ENCODE data around the gene JCHAIN.
"Not testable (repeated sequence)": the region's sequence is repeated elsewhere in the genome, so short reads cannot be mapped to it uniquely, and the experiment has no call there.

Gene JCHAIN

DNA sequence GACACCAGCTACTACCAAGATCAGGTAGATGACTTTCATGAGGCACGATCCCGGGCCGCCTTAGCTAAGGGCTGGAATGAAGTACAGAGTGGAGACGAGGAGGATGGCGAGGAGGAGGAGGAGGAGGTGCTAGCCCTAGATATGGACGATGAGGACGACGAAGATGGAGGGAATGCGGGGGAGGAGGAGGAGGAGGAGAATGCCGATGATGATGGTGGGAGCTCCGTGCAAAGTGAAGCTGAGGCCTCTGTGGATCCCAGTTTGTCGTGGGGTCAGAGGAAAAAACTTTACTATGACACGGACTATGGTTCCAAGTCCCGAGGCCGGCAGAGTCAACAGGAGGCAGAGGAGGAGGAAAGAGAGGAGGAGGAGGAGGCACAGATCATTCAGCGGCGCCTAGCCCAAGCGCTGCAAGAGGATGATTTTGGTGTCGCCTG, 22.5 kb upstream of the JCHAIN start:
- no peak for DNase-seq (ENCODE audit: low read depth, low spot score)

DNA sequence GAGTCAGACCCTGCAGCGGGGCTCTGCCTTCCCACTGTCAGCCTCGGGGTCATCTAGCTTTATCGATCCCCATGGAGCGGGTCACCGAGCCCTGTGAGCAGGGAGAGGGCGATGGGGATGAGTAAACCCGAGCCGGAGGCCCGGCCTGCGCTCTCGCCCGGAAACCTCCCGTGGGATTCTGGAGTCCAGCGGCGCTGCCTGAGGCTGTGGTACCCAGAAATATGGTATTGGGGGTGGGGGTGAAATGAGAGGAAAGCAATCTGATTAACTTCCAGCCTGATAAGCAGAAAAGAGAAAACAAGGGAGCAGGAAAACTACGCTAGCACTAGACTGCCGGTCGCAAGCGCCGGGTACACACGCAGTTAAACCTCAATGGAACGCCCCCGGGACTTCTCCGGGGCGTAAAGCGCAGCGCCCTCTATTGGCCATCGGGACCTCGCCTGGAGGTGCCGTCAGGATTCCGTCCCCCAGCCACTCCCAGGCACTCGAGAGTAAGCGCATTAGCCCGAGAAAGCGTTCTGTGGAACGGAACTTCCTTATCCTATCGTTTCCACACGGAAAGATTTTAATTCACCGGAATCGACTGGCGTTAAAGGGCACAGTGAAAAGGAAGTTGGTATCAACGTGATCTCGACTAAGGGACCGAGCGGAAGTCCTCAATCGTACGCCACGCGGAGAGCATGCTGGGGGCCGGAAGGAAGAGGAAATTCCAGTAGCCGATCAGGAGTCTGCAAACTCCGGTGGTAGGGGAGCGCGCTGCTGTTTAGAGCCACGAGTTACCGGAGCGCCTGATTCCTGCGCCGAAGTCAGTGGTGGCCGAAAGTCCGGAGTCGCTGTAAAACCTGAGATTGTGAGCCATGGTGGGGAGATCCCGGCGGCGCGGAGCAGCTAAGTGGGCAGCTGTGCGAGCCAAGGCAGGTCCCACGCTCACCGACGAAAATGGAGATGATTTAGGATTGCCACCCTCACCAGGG, 21.8 kb upstream of the JCHAIN start, which contains the start of gene UTP3:
UTP3 (plus strand) TSS at position 712 of the 974 bp plus-strand sequence; CDS start at position 858, 146 bp downstream.
- DNase-seq (ENCODE audit: low read depth, low spot score) = peak; percentile 99

DNA sequence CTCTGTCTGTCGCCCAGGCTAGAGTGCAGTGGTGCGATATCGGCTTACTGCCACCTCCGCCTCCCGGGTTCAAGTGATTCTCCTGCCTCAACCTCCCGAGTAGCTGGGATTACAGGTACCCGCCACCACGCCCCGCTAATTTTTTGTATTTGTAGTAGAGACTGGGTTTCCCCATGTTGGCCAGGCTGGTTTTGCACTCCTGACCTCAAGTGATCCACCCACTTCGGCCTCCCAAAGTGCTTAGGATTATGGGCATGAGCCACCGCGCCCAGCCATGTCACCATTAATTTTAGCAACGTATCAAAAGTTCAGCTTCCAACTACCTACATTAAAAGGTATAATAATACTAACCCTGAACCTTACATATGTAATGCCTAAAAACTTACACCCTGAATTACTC, 21.1 kb upstream of the JCHAIN start:
- DNase-seq (ENCODE audit: low read depth, low spot score) = no peak

DNA sequence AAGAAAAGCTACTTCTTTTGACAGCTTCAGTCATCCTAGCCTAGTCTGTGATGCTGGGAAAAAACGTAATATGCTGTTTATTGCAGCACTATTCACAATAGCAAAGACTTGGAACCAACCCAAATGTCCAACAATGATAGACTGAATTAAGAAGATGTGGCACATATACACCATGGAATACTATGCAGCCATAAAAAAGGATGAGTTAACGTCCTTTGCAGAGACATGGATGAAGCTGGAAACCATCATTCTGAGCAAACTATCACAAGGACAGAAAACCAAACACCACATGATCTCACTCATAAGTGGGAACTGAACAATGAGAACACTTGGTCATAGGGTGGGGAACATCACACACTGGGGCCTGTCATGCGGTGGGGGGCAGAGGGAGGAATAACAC, 15.8 kb upstream of the JCHAIN start:
- DNase-seq (ENCODE audit: low read depth, low spot score) = not testable (repeated sequence)

DNA sequence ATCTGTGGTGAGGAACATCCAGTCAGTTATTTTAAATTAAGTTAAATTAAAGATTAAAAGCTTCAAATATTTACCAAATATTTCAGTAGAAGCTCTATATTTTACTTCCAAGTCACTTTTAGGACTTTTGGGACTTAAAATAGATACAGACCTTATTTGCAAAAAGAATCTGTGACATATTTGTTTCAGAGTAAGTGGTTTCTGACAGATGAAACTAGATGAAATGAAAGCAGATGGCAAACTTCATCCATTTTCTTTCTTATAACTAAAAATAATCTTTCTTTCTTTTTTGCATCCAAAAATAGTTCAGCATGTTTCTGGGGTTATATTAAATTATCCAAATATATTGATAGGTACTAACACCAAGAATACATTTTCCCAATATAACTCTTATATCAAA, 15.4 kb upstream of the JCHAIN start:
- no peak for DNase-seq (ENCODE audit: low read depth, low spot score)

DNA sequence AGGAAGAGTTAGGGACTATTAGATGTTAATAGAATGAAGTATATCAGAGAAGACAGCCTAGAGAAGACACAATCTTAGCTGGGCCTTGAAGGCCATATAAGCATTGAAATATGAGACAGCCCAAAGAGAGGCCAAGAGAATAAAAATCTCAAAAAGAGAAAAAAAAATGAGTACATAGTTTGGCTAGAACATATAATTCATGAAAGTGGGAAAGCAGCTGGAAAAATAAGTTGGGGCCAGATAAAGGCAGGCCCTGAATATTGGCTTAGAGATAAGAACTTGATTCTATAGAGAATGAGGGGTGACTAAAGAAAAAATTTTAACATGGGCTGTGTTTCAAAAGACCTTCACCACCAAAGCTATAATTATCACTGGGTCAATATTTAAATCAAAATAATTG, 14.6 kb upstream of the JCHAIN start:
- DNase-seq (ENCODE audit: low read depth, low spot score) = no peak

DNA sequence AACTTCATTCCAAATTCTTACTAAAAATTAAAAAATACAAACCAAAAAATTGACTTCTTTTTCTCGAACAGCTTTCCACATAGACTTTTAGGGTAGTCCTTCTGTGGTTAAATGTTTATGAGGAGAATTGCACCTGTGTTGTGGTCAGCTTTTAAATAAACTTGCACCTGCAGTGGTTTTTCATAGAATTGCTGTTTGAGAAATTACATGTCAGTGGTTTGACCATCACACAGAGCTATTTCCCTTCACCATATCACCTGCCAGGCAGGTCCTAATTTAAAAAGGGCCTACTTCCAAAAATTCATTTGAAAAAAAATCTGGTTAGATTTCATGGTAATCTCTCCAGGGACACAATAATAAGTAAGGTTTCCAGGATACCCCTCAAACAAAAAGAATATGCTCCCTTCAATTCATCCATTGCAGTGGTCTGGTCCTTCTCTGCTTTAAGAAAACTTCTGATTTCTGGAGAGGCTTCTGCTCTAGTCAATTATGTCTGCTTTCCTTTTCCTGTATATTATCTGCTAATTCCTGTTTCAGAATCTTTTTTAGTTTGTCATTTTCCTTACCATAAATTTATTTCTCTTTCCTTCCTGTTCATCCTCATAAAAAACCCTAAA, 12.2 kb upstream of the JCHAIN start:
- DNase-seq (ENCODE audit: low read depth, low spot score) = no peak

DNA sequence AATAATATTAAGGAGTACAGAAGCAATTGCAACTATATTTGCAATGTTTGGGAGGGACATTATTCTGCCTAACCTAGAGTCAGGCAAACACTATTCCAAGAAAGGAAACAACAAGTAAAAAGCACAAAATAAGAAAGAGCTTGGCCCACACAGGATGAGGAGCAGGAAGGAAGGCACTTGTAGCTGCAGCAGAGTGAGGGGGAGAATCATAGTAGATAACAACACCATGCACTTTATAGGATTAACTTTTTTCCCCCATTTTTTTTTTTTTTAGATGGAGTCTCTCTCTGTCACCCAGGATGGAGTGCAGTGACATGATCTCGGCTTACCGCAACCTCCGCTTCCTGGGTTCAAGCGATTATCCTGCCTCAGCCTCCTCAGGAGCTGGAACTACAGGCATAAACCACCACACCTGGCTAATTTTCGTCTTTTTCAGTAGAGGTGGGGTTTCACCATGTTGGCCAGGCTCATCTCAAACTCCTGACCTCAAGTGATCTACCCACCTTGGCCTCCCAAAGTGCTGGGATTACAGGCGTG, 10.3 kb upstream of the JCHAIN start:
- DNase-seq (ENCODE audit: low read depth, low spot score) = no peak

DNA sequence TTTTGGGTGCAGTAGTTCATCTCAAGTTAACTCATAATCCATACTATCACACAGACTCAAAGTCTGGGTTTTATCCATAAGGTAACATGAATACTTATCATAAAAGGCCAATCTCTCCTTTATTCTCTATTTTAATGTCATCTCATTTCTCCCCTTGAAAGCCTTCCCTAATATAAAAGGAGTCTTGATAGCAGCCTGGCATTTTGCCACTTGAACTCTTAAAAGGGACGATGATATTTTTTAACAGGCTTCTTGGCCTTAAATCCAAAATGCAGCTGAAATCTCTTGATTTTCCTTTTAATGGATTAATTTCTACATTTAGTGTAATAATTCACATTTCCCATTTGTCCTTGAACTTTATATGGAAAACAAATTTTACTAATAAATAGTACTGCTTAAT, 8.4 kb upstream of the JCHAIN start:
- no peak for DNase-seq (ENCODE audit: low read depth, low spot score)

DNA sequence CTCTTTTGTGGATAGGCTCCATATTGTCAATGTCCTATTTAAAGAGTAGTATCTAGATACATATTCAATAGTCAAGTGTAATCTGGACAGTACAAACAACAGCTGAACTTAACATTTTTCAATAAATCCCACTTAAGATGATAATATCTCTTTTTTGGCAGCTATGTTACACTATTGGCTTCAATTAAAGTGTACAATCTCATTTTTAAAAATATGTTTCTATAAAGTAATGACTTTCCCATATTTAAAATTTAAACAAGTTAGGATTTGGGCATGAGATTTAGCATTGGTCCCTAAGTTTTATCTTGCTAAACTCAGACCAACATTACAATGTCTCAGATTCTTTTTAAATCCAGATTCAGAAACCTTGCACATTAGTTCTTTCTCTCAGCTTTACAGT, 7.9 kb upstream of the JCHAIN start:
- no peak for DNase-seq (ENCODE audit: low read depth, low spot score)

DNA sequence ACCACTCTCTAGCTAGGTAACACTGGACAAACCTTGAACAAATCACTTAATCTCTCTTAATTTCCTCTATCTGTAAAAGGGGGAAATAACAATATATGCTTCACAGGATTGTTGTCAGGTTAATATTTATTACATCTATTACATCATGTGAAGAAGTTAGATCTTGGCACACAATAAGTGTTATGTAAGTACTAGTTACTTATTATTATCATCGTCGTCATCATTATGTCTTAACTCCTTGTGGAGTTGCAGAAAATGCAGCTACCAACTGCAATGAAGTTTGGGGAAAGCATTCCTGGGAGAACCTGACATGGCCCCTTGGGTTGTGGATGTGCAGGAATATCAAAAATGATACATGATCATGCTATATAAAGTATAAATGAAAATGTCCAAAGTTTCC, 4.8 kb upstream of the JCHAIN start:
- DNase-seq (ENCODE audit: low read depth, low spot score) = no peak

DNA sequence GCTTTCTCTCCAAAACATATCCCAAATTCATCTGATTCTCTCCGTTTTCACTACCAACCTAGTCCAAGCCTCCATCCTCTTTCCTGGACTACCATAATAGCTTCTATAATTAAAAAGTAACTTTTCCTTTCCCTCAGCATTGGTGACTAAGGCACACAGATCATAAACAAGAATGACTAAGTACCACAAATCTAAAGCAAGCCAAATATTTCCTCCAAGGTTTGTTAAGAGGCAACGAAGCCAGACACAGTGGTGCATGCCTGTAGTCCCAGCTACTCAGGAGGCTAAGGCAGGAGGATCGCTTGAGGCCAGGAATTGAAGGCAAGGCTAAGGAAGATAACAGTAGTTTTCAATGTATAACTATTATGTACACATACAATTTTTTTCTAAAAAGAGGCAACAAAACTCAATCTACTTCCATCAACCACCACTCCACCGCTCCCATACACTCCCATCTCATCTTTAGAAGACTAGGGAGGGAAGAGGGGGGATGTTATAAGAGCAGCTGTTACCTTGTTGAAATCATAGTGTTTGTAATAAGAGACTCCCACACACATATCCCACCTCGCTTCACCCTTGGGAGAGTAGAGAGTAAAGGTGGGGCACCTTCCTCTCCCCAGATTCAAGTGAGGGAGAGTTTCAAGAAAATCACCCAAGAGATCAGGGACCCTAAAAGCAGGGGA, 4.2 kb upstream of the JCHAIN start:
- peak; percentile 10 for DNase-seq (ENCODE audit: low read depth, low spot score)

DNA sequence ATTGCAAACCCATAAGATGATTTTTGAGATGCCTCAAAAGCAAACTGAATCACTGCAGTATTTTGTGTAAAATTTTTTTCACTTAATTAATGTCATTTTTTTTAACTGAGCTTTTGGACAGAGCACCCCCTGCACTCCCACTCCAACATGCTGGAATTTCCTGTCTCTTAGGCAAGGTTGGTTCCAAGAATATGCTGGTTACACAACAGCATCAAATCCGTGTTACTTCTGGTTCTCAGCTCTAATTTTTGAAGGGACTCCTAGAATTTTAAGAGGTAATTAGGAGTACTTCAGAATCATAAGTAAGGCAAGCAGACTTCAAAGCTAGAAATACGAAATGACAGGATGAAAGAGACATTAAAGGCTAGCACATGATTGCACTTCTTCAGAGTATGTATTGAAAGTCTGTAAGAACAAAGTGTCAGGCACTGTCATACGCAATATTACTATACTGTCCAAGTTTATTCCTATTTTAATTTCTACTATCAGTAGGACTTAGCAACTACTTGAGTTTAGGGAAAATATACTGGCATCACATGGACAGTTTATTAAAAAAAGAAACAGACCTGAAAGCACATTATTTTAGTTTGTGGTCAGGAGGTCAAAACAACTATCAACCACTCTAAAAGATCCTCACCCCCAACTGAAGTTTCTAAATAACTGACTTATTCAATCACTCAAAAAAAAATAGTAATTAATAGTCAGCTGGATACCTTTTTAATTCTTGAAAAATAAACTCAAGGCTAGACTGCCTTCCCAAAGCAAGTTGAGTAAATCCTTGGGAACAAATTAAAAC, 1.6 kb upstream of the JCHAIN start:
- DNase-seq (ENCODE audit: low read depth, low spot score) = no peak

DNA sequence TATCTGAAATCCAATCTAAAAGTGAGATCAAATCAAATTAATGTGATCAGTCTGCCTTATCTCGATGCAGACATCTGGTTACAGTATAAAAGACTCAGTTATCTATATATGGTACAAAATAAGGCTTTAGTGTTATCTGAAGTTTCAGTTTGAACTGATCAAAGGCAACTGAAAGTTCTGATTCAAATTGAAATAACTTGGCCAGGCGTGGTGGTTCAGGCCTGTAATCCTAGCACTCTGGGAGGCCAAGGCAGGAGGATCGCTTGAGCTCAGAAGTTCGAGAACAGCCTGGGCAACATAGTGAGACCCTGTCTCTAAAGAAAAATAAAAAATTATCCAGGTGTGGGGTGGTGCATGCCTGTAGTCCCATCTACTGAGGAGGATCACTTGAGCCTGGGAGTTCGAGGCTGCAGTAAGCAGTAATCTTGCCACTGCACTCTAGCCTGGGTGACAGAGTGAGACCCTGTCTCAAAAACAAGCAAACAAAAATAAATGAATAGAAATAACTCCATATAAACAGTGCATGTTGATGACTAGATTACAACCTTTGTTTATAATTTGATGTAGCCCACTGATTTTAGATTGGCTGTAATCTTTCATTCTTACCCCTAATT, 4.9 kb downstream of the JCHAIN start:
- DNase-seq (ENCODE audit: low read depth, low spot score) = not testable (repeated sequence)

DNA sequence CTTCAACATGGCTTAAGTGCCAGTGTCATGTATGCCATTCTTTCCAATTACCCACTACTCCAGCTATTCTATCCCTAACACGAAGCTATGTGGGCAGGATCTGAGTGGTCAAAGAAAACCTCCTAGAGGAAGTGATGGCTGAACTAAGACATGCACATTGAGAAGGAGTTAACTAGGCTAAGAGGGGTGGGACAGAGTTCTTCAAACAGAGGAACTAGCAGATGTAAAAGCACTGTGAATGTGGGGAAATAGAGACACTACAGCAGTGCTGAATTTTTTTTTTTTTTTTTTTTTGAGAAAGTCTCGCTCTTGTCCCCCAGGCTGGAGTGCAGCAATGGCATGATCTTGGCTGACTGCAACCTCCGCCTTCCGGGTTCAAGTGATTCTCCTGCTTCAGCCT, 6.2 kb downstream of the JCHAIN start:
- no peak for DNase-seq (ENCODE audit: low read depth, low spot score)

DNA sequence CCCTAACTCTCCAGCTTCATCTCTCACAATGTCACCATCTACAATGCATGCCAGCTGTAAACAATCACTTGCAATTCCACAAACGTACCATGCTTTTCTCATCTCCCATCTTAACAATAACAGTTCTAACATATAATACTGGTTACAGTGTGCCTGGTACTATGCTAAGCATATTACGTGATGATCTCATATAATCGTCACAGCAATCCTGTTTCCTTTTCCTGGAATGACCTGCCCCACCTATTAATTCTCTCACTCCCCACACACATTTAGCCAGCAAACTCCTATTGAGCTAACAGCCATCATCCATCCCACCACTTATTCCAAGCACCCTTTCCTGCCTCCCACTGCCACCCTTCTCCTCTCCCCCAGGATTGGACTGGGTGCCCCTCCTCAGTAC, 7.9 kb downstream of the JCHAIN start:
- no peak for DNase-seq (ENCODE audit: low read depth, low spot score)

DNA sequence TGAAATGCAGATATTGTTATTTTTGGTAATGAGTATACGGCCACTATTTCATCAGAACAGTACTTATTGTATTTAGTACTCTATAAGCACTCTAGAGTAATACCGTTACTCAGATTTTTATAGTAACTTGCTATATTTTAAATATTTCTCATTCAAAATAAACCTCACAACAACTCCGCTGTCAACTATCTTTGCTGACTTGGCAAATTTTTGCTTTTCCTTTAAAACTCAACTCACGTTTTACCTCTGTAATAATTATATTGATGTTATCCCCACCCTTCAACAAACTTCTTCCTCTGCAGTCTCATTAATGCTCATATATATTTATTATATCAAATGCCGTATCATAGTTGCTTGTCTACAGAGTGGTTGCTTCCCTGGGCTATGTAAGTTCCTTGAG, 9.0 kb downstream of the JCHAIN start:
- DNase-seq (ENCODE audit: low read depth, low spot score) = no peak

DNA sequence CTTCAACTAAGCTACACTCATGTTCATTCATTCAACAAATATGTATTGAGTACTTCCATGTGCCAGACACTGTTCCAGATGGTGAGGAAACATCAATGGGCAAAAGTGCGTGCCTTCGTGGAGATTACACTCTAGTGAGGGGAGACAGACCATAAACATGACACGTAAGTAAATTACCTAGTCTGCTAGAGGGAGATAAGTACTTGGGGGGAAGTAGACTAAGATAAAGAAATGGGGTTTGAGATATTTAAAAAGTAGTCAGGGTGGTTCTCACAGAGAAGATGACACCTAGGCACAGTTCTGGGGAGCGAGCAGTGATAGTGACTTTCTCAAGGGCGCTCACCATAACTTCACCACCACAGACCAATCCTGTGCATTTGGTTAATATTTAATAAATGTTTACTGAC, 11.7 kb downstream of the JCHAIN start:
- DNase-seq (ENCODE audit: low read depth, low spot score) = no peak

DNA sequence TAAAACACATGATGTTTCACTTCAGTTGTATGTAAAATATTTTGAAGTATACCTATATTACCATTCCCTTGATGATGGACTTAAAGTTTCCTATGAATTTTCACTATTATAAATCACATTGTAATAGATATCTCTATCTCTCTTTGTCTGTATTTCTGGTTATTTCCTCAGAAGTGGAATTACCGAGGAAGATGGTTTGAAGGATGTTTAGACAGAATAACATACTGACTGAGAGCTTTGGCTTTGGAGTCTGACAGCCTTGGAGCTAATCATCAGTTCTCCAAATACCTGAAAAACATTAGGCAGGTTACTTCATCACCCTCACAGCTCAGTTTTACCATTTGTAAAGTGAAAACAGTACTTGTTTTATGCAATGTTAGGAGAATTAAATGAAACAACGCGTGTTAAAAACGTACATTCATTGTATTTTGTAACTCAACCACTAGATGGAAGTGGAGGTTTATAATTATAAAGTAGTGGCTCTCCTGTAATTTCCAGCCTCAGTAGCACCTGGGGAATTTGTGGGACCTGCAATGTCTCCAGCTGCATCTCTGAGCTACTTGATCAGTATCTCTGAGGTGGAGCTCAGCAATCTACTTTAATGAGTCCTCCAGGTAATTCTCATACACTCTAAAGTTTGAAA, 14.3 kb downstream of the JCHAIN start:
- peak; percentile 39 for DNase-seq (ENCODE audit: low read depth, low spot score)

DNA sequence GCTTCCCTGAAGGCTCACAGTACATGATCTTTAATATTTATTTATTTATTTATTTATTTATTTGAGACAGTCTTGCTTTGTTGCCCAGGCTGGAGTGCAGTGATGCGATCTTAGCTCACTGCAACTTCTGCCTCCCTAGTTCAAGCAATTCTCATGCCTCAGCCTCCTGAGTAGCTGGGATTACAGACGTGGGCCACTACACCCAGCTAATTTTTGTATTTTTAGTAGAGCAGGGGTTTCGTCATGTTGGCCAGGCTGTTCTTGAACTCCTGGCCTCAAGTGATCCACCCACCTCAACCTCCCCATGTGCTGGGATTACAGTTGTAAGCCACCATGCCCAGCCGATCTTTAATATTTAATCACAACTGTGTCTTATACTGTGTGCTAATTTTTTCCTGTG, 15.6 kb downstream of the JCHAIN start:
- not testable (repeated sequence) for DNase-seq (ENCODE audit: low read depth, low spot score)

Measured in astrocyte of the hippocampus (primary cell).